Left cardiac atrium (tissue), 4 donors: ENCODE data around the gene ARMS2. TPM values are rescaled to one million over a fixed set of nuclear protein-coding genes. Genes with fewer than 3 reads are reported as not detected.

ENCODE experiments used
- ATAC-seq, 2 donors: fragments of 200-7000 bp; cut with Tn5 transposase; one replicate each; pipeline ENCODE4 v1.9.1; 2020; ENCODE audit warnings: mild to moderate bottlenecking in 2 of 2, moderate library complexity in 2 of 2
- DNase-seq: peaks from one replicate; pipeline ENCODE4 v3.0.0-alpha.2; 2020
- intact Hi-C, 2 donors: fragments of 100-400 bp; cut with DNase I; formaldehyde crosslinking; loops; one replicate each; pipeline versions ENCODE4 v1.14.1 to v1.15.1; 2022 to 2023
- microRNA-seq, 2 donors: library from miRNA; unstranded; fragments of <30 nt; microRNA quantifications; one replicate each; pipeline ENCODE4 v1.2.0, GENCODE V29; 2020
- total RNA-seq, 2 donors: library from RNA; stranded (reverse); fragmentation: NEBNext Ultra II Directional; extraction: Animal tissue kit (Norgen Biotek cat#: 25700); gene quantifications; one replicate each; pipeline ENCODE4 v1.2.1, GENCODE V29; 2021
- donor health status: DM: no; HTN: yes; CAD: no.
- donor health status: DM: no; HTN: yes; CAD: no; lungs with severe emphysema.
- donor health status: DM: yes; HTN: yes; CAD: no.
- donor health status: Dilated cardiomyopathy.

Gene ARMS2
- total RNA-seq, 2 donors from 2014 or later = not detected

- ATAC-seq (no peak), DNase-seq (no peak)
- intact Hi-C loops = no loop called here
Observed at GRCh38 chr10:122503886-122504609, 49.6 kb downstream of the ARMS2 start.

- DNase-seq = peak; percentile 92
- intact Hi-C loops = no loop called here
- ATAC-seq = peak; percentile 97
Observed at GRCh38 chr10:122504610-122504950, 50.1 kb downstream of the ARMS2 start.

GRCh38 chr10:122505011-122505410 is 50.6 kb downstream of the ARMS2 start:
- DNase-seq (no peak), ATAC-seq (no peak)
- intact Hi-C loops = no loop called here

GRCh38 chr10:122505885-122506645 is 51.6 kb downstream of the ARMS2 start:
- ATAC-seq (no peak), DNase-seq (no peak)
- intact Hi-C loops = no loop called here

Small RNA genes lying within 50 kb of the gene (microRNA-seq; reads per million reads assigned to microRNA genes)
- gene MIR3941 = 0 to 0.60 reads per million in 2 donors

Other genes starting within 250 kb of the ARMS2 start
- gene BTBD16, start 183.4 kb upstream of the ARMS2 start, total RNA-seq = under 1 TPM in 1 of 2 donors, not detected in 1; 0.37 TPM
- 10 to 100 TPM; 32.1 to 37.8 TPM for gene PLEKHA1, start 79.9 kb upstream of the ARMS2 start, total RNA-seq
- gene HTRA1, start 6.9 kb downstream of the ARMS2 start, total RNA-seq = 10 to 100 TPM; 69.4 to 73.5 TPM
- not detected for gene DMBT1, start 106.1 kb downstream of the ARMS2 start, total RNA-seq
- not detected for gene C10orf120, start 245.2 kb downstream of the ARMS2 start, total RNA-seq